Measurements from ENCODE around the gene ITGB6.
A peak's percentile ranks its signal among the peaks of the same experiment; 100 is the strongest.

The ITGB6 gene

DNA sequence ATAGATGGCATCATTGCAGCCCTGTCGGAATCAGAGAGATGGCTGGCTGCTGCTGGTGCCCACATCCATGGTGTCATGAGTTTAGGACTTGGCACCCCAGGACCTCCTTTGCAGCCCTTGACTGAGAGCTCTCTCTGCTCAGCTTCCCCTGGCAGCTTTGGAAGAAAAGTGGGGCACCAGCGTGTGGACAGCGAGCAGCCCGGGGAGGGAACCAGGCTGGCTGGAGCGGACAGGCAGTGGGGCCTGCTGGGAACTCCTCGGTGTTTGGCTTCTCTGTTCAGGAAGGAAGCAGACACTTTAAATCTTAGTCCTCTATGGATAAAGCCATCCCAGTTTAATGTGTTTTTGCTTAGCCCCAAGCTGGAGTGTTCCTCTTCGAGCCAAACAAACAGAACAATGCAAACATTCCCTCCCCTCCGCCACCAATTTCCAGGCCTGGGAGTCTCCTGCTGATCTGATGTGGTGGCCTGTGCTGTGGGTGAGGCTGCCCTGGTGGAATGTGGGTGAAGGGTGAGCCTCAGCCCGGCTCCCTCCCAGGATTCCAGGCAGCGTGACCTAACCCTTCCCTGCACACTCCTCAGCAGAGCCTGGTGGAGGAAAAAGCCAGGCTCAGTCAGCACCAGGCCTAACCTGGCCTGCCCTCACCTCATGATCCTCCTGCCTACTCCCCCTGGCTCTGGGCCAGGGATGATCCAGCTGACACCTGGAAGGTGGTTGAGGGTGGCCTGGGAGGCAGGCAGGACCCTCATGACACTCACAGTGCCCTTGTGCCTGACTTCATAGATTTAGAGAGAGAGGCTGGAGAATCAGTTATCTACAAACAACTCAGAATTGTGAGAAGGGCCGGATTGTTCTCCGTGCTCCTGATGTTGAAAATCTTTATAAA, 21.6 kb upstream of the ITGB6 start:
- DNase-seq (ENCODE audit: low read depth) = no peak

DNA sequence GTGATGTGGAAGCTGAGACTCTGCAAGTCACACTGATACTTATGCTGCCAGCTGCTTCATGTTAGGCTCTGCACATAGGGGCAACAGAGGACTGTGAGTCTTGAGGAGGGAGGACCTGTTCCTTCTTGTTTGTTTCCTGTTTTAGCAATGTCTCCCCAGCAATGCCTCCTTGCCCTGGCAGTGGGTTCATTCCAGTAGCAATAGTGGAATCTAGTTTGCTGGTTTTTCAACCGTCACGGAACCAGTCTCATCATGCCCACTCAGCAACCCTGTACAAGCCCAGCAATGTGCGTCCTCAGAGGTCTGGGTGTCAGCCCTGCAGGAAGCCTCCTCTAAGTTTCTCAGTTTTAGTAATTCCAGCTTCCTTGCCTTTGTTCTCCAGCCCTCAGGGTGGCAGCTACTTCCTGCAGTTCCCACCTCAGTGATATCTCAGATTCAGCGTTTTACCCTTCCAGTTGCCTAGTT, 20.5 kb upstream of the ITGB6 start:
- no peak for DNase-seq (ENCODE audit: low read depth)

DNA sequence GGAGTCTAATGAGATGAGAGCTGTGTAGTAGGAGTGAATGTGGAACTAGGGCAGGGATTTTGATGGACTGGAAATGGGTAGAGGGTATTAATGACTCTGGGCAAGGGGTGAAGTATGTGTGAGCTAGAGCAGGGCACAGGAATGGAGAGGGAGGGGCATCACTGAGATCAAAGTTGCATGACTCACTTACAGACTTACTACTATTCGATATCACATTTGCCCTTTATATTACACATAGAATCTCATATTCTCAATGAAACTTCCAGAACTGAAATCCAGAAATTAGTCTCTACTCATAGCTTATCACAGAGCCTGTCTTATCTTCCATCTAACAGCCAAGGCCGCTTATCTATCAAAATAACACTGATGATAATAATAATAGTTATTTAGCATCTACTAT, 20.0 kb upstream of the ITGB6 start:
- no peak for DNase-seq (ENCODE audit: low read depth)

DNA sequence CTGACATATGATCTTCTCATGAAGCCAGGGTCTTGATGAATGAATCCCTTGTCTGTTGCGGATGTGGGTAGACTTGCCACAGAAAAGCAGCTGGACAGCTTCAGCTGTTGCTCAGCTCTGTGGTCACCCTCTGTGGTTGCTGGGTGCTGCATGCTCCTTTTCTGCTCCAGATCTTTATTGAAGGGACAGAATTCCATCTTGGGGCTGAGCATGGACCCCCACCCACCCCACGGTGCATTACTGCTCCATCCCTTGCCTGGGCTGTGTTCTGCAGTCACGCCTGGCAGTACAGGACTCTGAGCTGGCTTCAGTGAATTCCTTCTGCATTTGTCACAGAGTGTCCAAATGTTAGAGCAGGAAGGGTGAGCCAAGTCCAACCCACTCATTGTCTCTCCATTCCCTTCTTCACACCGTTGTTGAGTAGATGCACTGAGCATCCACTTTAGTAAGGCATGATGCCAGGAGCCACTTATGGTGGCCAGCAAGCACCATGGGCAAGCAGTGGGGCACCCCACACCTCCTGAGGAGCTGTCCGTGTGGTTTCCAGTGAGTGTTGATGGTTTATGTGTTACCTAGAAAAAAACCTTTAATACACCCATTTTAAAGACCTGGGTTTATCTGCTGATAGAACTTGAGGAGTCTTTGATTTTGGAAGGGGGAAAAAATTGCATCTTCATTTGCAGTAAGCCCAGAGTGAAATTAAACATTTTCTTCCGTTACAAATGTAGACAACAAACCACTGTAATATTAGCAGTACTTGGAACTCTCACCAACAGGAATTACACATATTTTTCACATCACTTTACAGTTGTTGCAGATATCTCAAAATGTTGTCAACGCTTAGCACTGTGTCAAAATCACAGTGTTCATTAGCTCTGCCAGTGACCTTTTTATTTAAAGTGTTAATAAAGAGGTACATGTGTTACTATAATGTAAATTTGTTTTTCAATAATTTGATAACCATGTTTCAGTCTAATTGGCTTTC, 14.7 kb upstream of the ITGB6 start:
- no peak for DNase-seq (ENCODE audit: low read depth)

DNA sequence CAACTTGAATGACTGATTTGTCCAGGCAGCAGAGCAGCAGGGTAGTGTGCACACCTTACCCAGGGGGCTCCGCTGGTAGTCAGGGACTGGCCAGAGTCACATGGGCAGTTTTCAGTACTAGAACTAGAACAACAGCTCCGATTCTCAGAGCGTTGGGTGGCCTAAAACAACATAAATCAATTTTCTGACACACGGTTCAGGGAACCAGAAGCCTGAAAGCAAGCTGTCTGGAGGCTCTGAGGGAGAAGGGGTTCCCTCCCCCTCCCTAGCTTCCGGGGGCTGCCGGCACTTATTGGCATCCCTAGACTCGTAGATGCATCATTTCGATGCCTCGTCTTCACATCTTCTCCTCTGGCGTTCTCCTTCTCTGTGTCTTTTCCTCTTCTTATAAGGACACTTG, 13.4 kb upstream of the ITGB6 start:
- DNase-seq (ENCODE audit: low read depth) = no peak

DNA sequence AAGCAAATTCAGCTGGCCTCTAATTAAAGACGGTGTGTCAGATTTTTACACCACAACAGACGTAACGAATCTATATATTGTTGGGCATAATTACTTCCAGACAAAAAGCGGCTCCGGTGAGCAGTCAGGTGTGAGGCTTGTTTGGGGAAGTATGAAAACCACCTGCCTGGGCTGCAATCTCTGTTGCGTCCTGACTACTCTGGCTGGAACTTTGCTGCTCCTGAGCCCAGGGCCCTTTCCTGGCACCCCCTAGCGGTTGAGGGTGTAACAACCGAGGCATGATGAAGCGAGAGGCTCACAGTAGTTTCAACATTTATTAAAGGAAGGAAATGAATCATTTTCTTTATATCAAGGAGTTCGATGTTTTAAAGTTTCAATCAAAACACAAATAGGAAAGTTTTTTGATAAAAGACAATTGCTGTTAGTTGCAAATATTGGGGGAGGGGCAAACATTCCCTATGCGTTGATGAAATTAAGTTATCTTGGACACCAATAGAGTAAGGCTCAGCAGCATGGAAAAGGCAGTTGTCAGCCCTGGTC, 10.6 kb upstream of the ITGB6 start:
- peak; percentile 50 for DNase-seq (ENCODE audit: low read depth)

DNA sequence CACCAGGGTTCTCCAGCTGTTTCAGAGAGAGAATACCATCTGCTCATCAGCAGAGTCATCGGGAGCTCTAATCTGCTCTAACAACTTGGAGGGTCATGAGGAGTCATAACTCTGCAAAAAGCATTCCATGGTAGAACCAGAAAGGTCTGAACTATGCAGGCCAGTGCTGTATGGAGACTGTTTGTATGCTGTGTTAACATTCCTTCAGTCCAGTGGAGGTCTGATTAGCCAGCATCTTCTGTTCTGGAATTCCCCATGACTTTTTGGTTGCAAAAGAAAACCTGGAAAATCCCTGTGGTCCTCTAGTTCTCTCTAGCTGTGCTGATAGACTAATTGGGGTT, 9.4 kb upstream of the ITGB6 start:
- DNase-seq (ENCODE audit: low read depth) = no peak

DNA sequence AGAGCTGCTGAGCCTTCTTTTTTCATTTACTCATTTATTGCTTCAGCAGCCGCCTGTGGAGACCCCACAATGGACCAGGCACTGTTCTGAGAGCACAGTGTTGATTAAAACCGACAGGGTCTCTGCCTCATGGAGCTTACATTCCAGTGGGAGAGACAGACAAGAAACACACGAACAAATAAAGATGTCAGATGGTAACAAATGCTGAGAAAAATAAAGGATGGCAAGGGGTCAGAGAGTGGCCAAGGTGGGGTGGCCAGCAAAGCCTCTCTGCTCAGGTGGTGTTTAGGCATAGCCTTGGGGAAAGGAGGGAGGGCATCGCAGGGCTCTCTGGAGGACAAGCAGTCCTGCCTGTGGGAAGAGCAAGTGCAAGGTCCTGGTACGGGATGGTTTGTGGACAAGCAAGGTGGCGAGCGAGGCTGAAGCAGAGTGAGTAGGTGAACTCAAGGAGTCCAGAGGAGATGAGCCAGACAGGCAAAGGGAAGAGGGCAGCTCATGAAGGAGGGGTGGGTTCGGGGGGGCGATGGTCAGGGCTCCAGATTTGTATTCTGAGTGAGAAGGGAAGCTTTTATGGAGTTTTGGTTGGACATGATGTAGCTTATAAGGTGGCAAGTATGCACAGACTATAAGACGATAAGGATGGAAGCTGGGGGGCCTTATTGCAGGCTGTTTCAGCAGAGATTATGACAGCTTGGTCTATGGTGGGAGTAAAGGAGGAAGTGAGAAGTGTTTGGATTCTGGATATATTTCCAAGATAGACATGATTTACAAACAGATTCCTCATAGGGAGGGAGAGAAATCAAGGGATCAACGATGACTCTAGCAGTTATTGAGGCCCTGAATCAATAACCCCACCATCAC, 8.8 kb upstream of the ITGB6 start:
- DNase-seq (ENCODE audit: low read depth) = no peak

DNA sequence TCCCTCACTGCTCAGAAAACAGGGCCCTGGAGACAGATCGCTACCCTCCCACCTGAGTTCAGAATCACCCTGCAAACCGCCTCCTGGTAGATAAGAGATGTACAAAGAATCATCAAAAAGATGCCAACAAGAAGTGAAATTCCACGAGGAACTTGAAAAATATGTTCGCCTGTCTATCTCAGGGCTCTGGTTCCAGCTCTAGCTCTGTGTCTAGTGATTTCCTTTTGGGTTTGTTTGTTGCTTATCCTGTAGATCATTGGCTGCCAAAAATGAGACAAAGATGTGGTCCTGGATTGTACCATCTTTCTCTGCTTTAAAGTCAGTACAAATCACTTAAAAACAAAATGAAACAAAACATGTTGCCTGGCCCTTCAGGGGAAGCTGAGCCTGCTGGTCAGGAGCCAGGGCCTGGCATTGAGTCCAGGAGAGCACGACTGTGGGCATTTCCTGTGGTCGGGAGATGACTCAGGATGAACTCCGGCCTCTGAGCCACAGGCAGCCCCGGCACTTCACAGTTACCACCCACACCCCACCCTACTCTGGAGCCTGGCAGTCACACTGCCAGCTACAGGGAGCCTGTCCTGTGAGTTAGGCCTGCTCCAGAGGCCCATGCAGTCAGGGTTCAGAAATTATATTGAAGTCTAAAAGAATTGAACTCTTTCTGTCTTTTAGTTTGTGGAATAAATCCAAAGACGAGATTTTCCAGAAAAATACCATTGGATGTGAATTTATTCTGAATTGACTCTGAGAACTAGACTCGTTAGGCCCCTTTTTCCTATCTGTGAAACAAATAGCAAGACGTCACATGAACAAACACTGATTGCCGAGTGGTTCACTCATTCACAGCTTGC, 8.0 kb upstream of the ITGB6 start:
- DNase-seq (ENCODE audit: low read depth) = no peak

DNA sequence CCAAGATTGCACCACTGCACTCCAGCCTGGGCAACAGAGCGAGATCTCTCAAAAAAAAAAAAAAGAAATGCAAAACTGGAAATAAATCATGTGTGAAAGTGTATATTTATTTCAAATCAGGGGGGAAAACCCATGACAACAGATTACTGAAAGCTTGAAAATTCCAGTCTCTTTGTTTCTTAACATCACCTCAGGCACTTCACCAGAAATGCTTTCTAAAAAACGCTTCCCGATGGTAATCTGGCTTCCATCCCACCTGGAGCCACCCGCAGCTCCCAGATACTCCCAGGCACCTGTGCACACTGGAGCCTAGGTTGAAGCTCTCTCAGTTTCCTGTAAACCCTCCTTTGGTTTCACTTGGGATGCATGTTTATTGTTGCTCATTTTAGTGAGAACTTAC, 7.2 kb upstream of the ITGB6 start:
- DNase-seq (ENCODE audit: low read depth) = no peak

DNA sequence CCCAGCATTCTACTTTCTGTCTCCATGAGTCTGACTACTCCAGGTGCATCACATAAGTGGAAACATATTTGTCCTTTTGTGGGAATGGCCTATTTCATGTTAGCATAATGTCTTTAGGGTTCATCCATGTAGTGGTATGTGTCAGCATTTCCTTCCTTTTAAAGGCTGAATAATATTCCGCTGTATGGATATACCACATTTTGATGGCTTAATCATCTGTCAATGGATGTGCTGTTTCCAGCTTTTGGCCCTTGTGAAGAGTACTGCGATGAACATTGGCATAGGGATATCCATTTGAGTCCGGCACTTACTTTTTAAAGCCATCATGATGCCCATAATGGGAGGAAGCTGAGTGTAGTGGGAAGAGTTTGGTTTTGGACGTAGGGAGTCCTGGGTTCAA, 6.4 kb upstream of the ITGB6 start:
- no peak for DNase-seq (ENCODE audit: low read depth)

DNA sequence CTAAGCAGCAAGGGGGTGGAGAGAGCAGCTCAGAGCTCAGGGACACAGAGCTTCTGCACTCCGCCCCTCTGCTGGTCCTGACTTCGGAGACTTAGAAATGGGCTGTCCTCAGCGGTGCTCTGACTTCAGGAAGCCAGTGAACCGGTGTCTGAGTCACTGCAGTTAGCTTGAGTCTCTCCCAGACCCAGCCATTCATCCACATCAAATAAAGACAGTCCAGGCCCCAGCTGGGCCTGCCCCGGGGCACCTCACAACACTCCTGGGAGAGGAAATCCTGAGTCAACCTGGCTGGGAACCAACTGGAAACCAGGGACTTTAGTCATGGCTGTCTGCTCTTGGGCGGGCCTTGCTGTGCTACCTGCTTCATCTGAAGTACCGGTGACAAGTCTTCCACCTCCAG, 5.4 kb upstream of the ITGB6 start:
- DNase-seq (ENCODE audit: low read depth) = no peak

DNA sequence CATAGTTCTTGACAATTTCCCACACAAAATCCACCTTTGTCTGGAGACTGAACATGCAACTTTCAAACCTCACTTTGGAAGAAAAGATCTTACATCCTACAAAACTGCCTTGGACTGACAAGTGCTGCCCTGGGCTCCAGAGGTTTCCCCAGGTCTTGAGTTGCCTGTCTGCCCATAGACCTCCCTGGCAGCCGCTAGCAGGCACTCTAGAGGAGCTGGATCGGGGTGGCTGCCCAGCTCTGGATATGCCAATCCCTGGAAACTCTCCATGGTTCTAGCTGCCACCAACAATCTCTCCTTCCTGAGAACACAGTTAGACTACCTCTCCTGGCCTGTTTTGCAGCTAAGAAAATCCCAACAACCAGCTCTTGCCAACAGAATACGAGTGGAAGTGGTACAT, 3.4 kb upstream of the ITGB6 start:
- no peak for DNase-seq (ENCODE audit: low read depth)

DNA sequence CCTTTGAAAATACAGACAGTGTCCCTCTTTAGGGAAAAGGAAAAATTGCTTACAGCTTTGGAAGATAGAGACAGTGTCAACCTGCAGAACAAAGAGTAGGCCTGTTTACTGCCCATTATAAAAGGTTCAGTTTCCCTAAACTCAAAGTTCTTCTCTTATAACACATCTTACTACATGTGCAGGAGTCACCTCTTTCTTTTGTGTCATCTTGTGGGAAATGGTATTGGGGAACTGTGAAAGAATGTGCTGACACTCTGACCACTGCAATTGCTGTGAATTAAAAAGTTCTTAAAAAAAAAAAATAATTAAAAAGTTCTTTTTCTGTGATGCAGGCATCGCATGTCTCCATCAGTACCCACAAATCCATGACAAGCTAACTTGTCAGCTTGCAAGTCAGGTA, 2.9 kb upstream of the ITGB6 start:
- DNase-seq (ENCODE audit: low read depth) = no peak

DNA sequence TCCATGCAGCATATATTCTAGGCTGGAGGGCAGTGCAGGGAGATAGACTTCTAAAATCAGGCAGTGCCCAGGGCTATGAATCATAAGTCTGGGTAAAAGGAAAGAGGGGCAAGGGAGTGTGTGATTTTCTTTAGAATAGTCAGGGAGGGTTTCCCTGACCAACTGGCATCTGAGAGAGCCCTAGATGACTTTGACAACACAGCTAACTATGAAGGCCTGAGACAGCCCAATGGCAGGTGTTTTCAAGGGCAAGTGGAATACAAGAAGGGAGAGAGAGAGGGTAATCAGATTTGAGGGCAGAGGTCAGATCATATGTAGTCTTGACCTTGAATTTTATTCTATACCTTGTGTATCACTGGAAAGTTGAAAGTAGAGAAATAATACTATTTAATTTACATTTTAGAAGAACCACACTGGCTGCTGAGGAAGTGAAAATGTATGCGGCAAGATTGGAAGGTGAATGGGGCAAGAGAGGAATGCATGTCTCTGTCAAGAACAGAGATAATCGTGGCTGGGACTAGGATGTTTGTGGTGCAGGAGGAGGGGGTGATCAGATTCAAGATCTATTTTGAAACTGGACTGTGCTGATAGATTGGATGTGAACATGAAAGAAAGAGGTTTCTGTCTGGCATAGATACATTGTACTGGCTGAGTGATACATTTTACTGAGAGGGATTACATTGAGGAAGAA, 1.9 kb upstream of the ITGB6 start:
- DNase-seq (ENCODE audit: low read depth) = no peak

DNA sequence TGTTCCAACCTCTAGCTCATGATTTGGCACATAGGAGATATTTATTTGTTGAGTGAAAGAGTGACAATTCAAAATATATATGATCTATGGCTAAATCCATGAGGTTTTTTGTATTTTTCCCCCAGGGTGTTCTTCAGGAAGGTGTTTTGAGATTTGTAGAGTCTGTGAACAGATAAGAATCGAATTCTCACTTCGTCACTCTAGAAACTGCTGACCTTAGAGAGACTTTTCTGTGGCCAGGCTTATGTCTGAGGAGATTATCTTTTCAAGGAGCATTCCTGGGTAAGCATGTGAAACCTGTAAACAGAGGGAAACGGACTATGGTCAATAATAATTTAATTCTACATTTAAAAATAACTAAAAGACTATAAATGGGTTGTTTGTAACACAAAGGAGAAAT, 849 bp upstream of the ITGB6 start:
- DNase-seq (ENCODE audit: low read depth) = no peak

DNA sequence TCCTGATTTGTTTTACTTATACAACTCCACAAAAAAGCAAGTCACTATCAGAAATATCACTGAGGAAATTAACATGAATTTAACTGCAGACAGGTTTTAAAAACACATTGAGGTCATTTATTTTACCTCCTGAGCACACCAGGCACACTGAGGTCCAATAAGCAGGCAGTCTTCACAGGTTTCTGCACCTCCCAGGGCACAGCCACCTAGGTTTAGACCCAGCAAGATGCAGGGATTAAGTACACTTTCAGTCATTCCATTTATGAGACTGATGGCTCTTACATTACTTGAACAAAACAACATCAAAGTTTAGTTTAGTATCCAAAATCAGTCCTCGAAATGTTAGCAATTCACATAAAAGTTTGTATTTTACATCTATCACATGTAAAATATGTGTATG, 1.0 kb downstream of the ITGB6 start:
- DNase-seq (ENCODE audit: low read depth) = no peak

DNA sequence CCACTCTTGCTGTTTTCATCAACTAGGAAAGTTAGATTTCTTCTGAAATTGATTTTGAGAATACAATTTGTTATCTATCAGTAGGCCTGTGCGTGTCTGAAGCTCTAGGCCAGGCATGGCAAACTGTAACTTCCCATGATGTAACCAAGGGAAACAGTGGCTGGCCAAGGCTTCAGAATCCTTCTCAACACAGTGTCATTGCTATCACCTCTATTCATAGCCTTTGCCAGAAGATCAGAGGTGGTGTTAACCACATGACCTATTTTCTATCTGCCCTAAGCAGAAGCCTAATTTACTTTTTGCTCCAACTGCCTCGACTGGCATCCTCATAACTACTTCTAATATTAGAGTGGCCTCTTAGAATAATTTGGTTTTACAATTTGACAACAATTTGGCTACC, 2.5 kb downstream of the ITGB6 start:
- DNase-seq (ENCODE audit: low read depth) = no peak

DNA sequence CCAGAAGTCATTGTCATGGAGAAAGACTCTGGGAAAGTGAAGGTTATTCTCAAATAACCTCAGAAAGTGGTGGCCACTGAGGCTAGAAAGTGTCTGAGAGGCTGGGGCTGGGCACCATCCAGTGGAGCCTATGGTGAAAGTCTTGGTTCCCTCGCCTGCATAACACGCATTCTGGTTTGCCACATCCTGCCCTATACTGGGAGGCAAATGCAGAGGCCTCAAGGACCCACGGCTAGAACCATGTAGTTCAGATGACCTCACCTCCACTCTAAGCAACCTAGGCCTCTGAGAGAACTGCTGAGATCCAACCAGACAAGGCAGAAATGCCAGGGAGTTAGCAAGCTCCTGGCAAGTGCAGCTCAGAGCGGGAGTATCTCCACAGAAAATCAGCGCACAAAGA, 5.1 kb downstream of the ITGB6 start:
- no peak for DNase-seq (ENCODE audit: low read depth)

DNA sequence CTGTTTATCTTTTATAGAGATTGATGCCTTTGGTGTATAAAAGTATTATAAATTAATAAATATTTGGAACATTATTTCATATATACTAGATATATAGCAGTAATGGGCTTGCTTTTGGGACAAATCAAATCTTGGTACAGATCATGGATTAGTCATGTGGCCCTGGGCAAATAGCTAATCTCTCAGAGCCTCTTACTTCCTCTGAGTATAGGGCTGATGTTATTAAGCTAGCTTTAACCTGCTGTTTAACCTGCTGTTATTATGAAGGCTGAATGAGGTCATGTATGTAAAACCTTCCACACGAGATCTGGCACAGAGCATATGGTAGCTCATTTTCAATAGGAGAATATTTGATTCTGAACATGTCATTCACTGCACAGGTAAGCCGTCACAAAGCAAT, 5.7 kb downstream of the ITGB6 start:
- DNase-seq (ENCODE audit: low read depth) = no peak
